CD4-positive, alpha-beta memory T cell (primary cell): Measurements from ENCODE around the gene SPATA12. TPM values are rescaled to one million over a fixed set of nuclear protein-coding genes. Genes with fewer than 3 reads are reported as not detected.
"Not testable (repeated sequence)": the region's sequence is repeated elsewhere in the genome, so short reads cannot be mapped to it uniquely, and the experiment has no call there.

Experiments
- CTCF ChIA-PET: fragments of 350-600 bp; sonication (Branson Sonifier 250); formaldehyde crosslinking; loops from one replicate; lab custom pipeline; 2021; ENCODE audit warnings: inconsistent platforms; ENCODE audit not compliant: partially characterized antibody; lab: Charles Lee
- POLR2A ChIA-PET: fragments of 350-600 bp; sonication (Branson Sonifier 250); formaldehyde crosslinking; loops from one replicate; lab custom pipeline; 2021; ENCODE audit not compliant: partially characterized antibody; lab: Charles Lee
- DNase-seq, 5 donors: peaks; one replicate each; pipeline versions ENCODE4 v3.0.0 to v3.0.0-alpha.2; 2020 to 2022; ENCODE audit warnings: mixed read lengths in 1 of 5
- H3K27ac ChIP-seq: one replicate; pipeline ENCODE4 v1.7.0; 2013; ENCODE audit warnings: low read depth, low read length
- H3K27me3 ChIP-seq: 2 replicates; pipeline ENCODE4 v1.7.0; 2013; ENCODE audit warnings: mild to moderate bottlenecking, low read length, moderate library complexity; ENCODE audit not compliant: insufficient read depth
- H3K36me3 ChIP-seq: 2 replicates; pipeline ENCODE4 v1.7.0; 2013; ENCODE audit warnings: mild to moderate bottlenecking, low read length, moderate library complexity; ENCODE audit not compliant: insufficient read depth
- H3K4me1 ChIP-seq: 2 replicates; pipeline ENCODE4 v1.7.0; 2013; ENCODE audit warnings: mild to moderate bottlenecking, low read length, moderate library complexity; ENCODE audit not compliant: insufficient read depth
- H3K4me3 ChIP-seq, 2 donors: one replicate each; pipeline ENCODE4 v1.7.0; 2013; ENCODE audit warnings: low read length in 2 of 2, mild to moderate bottlenecking in 1 of 2
- H3K9me3 ChIP-seq, 2 donors: one replicate each; pipeline ENCODE4 v1.7.0; 2013; ENCODE audit warnings: low read length in 2 of 2, control low read depth in 1 of 2; ENCODE audit not compliant: control insufficient read depth in 1 of 2
- H3K27ac Mint-ChIP-seq, 7 donors: one replicate each; pipeline ENCODE4 v1.8.0; 2020 to 2021; ENCODE audit warnings: mixed read lengths in 7 of 7, mild to moderate bottlenecking in 6 of 7, inconsistent platforms in 3 of 7, moderate library complexity in 3 of 7
- H3K27me3 Mint-ChIP-seq, 2 donors: one replicate each; pipeline ENCODE4 v1.8.0; 2020 to 2021; ENCODE audit warnings: mixed read lengths in 2 of 2
- H3K36me3 Mint-ChIP-seq, 2 donors: one replicate each; pipeline ENCODE4 v1.8.0; 2020 to 2021; ENCODE audit warnings: mixed read lengths in 2 of 2, inconsistent platforms in 1 of 2, mild to moderate bottlenecking in 1 of 2
- H3K4me1 Mint-ChIP-seq, 4 donors: one replicate each; pipeline ENCODE4 v1.8.0; 2020 to 2021; ENCODE audit warnings: mixed read lengths in 4 of 4, mild to moderate bottlenecking in 1 of 4
- H3K4me3 Mint-ChIP-seq, 8 donors: one replicate each; pipeline ENCODE4 v1.8.0; 2020 to 2021; ENCODE audit warnings: mixed read lengths in 8 of 8, mild to moderate bottlenecking in 7 of 8, moderate library complexity in 6 of 8, inconsistent platforms in 3 of 8
- H3K9me3 Mint-ChIP-seq, 8 donors: one replicate each; pipeline ENCODE4 v1.8.0; 2020 to 2021; ENCODE audit warnings: mixed read lengths in 8 of 8, mild to moderate bottlenecking in 5 of 8, inconsistent platforms in 3 of 8, moderate library complexity in 1 of 8
- intact Hi-C: fragments of 100-400 bp; cut with micrococcal nuclease; formaldehyde crosslinking; loops from one replicate; pipeline ENCODE4 v1.15.1; 2023
- polyA plus RNA-seq, 2 donors: library from polyadenylated mRNA; unstranded; fragments of 300-500 nt; fragmentation: Illumina TruSeq; gene quantifications; one replicate each; pipeline ENCODE4 v1.2.3, GENCODE V29; 2021
- total RNA-seq, 2 experiments: library from RNA; stranded (reverse); gene quantifications; one replicate each; pipeline ENCODE4 v1.2.3, GENCODE V29; 2021

SPATA12 gene
- total and polyA plus RNA-seq, 4 experiments from 2014 or later = not detected

DNA sequence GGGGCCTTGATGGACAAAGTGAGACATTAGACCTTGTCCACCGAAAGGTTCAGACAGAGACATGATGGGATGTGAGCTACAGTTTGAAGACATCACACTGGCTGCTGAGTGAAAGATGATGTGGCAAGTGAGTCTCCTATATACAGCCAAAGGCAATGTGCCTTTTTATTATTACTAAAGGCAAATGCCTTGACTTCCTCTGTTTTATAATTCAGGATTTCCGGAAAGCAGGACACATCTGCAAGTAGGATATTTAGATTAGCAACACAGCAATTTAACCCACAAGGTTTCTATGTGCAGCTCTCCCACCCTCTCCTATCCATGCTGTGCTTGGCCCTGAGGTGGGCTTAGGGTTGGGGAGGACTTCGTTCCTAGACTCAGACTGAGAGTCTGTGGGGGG is 20.7 kb downstream of the SPATA12 start:
- Mint-ChIP-seq H3K4me1 (peaks cover 3 to 22% (median 8%) of the 10 kb centered on the region in 4 donors), H3K27me3 (peaks cover 23 to 36% of the 10 kb centered on the region in 2 donors), H3K36me3 (no peaks in the 10 kb centered on the region), H3K27ac (no peak overlapping the region), H3K9me3 (no peaks in the 10 kb centered on the region), H3K4me3 (no peak overlapping the region)
- POLR2A ChIA-PET = no interaction called here
- Histone ChIP-seq H3K4me3 (no peak overlapping the region), H3K9me3 (no peaks in the 10 kb centered on the region), H3K27ac (no peak overlapping the region), H3K4me1 (peaks cover 10% of the 10 kb centered on the region), H3K27me3 (peaks cover 21% of the 10 kb centered on the region), H3K36me3 (no peaks in the 10 kb centered on the region)
- DNase-seq = no peak
- intact Hi-C loops = no loop called here
- CTCF ChIA-PET = no interaction called here

DNA sequence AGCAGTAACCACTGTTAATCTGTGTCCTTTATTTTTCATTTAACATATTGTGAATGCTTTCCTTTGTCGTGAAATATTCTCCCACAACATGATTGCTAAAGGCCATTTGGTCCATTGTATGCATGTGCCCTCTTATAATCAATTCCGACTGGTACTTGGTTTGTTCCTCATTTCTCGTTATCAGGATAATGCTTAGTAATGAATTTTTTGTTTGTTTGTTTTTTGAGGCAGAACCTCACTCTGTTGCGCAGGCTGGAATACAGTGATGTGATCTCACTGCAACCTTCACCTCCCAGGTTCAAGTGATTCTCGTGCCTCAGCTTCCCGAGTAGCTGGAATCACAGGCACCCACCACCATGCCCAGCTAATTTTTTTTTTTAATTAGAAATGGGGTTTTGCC is 22.0 kb downstream of the SPATA12 start:
- DNase-seq = no peak
- H3K4me3 Mint-ChIP-seq = no peak overlapping the region
- peaks cover 3 to 18% (median 6%) of the 10 kb centered on the region in 4 donors for H3K4me1 Mint-ChIP-seq
- no peak overlapping the region for H3K27ac Mint-ChIP-seq
- H3K9me3 Mint-ChIP-seq = no peaks in the 10 kb centered on the region
- H3K27me3 Mint-ChIP-seq = peaks cover 12 to 24% of the 10 kb centered on the region in 2 donors
- H3K27me3 ChIP-seq = peaks cover 8% of the 10 kb centered on the region
- CTCF ChIA-PET = interaction anchor here (0.6 to 0.7 kb wide), 3 partner anchors 49 to 989 kb away, joined by 3 to 5 read pairs (median 3); no protein-coding TSS in a partner anchor
- H3K9me3 ChIP-seq = no peaks in the 10 kb centered on the region
- POLR2A ChIA-PET = no interaction called here
- H3K4me3 ChIP-seq = no peak overlapping the region
- intact Hi-C loops = no loop called here
- H3K36me3 ChIP-seq = no peaks in the 10 kb centered on the region
- peaks cover 10% of the 10 kb centered on the region for H3K4me1 ChIP-seq
- no peaks in the 10 kb centered on the region for H3K36me3 Mint-ChIP-seq
- no peak overlapping the region for H3K27ac ChIP-seq

DNA sequence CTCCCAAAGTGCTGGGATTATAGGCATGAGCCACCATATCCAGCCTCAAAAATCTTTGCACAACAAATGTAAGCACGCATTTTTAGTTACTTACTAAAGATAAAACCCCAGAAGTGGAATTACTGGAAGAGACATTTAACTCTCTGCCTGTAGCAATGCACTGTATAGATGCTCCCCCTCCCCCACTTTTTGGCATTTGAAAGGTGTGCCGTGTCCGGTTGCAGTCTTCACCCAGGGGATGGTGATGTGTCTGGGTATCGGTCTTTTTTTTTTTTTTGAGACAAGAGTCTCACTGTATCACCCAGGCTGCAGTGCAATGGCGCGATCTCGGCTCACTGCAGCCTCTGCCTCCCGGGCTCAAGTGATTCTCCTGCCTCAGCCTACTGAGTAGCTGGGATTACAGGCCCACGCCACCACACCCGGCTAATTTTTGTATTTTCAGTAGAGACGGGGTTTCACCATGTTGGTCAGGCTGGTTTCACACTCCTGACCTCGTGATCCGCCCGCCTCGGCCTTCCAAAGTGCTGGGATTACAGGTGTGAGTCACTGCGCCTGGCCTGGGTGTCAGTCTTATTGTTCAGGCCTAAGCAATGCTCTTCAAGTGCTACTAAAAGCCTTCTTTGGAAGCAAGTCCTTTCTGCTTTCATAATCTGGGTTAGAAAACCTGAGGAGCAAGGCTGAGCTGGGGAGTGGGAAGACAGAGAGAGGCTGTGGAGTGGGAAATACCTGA is 23.0 kb downstream of the SPATA12 start:
- H3K4me1 ChIP-seq, H3K9me3 Mint-ChIP-seq, H3K4me3 Mint-ChIP-seq, H3K4me3 ChIP-seq, H3K27ac ChIP-seq, H3K27ac Mint-ChIP-seq, H3K4me1 Mint-ChIP-seq, H3K36me3 Mint-ChIP-seq, DNase-seq, H3K36me3 ChIP-seq, H3K27me3 ChIP-seq, intact Hi-C loops, POLR2A ChIA-PET, H3K9me3 ChIP-seq: not testable (repeated sequence)
- CTCF ChIA-PET = interaction anchor here (0.6 kb wide), 1 partner anchor 988 kb away, joined by 3 read pairs; no protein-coding TSS in a partner anchor
- peaks cover 3 to 15% of the 10 kb centered on the region in 2 donors for H3K27me3 Mint-ChIP-seq

DNA sequence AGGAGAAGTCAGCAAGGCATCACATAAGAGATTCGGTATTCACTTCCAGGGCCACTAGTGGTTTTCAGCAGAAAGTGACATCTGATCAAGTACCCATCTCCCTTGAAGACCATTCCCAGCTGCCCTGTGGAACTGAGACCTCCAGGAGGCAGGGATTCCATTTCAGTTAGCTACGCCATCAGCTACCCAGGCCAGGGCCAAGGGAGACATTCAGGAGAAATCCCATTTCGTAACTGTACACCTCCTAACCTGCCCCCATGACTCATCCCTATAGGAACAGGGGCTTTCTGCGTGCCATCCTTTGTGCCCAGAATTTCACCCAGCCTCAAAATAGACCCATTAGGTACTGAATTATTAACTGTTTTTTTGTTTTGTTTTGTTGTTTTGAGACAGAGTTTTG is 24.7 kb downstream of the SPATA12 start:
- no peak overlapping the region for H3K4me3 ChIP-seq
- H3K27me3 ChIP-seq = no peaks in the 10 kb centered on the region
- CTCF ChIA-PET = no interaction called here
- no peaks in the 10 kb centered on the region for H3K9me3 ChIP-seq
- H3K9me3 Mint-ChIP-seq = no peaks in the 10 kb centered on the region
- no peak overlapping the region for H3K4me3 Mint-ChIP-seq
- intact Hi-C loops = no loop called here
- H3K36me3 Mint-ChIP-seq = no peaks in the 10 kb centered on the region
- POLR2A ChIA-PET = no interaction called here
- H3K4me1 ChIP-seq = no peaks in the 10 kb centered on the region
- no peak overlapping the region for H3K27ac Mint-ChIP-seq
- no peak overlapping the region for H3K27ac ChIP-seq
- peaks cover 3 to 17% of the 10 kb centered on the region in 2 donors for H3K27me3 Mint-ChIP-seq
- peaks cover 0 to 4% (median 0%) of the 10 kb centered on the region in 4 donors for H3K4me1 Mint-ChIP-seq
- no peak for DNase-seq
- no peaks in the 10 kb centered on the region for H3K36me3 ChIP-seq

DNA sequence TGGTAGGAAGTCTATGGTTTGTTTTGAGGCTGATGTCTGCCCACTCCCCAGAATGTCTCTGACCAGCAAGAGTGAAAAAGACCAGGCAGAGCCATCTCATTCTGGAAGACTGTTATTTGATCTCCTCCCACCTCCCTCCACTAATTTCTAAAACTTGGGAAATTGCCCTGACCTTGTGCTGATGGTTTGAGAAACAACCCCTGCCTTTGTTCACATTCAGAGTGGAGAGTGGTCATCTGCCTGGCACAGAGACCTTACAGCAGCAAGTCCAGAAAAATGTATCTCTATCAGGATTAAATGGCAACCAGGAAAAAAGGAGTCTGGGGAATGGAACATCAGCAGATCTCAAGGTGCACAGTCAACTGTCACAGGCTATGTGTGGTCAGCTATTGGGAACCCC is 25.7 kb downstream of the SPATA12 start:
- Histone ChIP-seq H3K4me3 (no peak overlapping the region), H3K27ac (no peak overlapping the region), H3K9me3 (no peaks in the 10 kb centered on the region), H3K4me1 (no peaks in the 10 kb centered on the region), H3K27me3 (no peaks in the 10 kb centered on the region), H3K36me3 (no peaks in the 10 kb centered on the region)
- no peak for DNase-seq
- CTCF ChIA-PET = no interaction called here
- Mint-ChIP-seq H3K27me3 (peaks cover 1 to 10% of the 10 kb centered on the region in 2 donors), H3K4me1 (no peaks in the 10 kb centered on the region), H3K4me3 (no peak overlapping the region), H3K27ac (no peak overlapping the region), H3K36me3 (no peaks in the 10 kb centered on the region), H3K9me3 (no peaks in the 10 kb centered on the region)
- intact Hi-C loops = no loop called here
- POLR2A ChIA-PET = no interaction called here

DNA sequence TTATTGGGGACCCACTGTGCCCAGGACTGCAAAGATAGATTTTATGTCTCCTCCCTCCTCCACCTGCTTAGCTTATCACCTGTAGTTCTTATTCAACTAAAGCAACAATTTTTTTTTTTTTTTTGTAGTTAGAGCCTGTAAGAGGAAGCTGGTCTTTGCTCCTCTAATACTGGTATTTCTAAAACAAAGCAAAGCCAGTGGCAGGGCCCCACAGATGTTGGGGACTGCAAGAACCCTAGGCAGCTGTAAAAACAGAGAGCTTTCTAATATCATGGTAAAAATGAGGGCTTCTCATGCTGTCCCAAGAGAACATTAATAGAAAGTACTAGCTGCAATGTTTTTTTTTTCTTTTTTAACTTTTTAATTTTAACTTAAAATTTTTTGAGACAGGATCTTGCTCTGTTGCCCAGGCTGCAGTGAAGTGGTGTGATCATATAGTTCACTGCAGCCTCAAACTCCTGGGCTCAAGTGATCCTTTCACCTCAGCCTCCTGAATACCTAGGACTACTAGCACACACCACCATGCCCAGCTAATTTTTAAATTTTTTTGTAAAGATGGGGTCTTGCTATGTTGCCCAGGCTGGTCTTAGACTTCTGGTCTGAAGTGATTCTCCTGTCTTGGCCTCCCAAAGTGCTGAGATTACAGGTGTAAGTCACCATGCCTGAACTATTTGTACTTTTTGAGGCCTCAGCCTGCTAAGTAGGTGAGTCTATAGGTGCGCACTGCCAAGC is 27.1 kb downstream of the SPATA12 start:
- H3K9me3 ChIP-seq = no peaks in the 10 kb centered on the region
- ChIA-PET CTCF (interaction anchor here (1.0 kb wide), 1 partner anchor 9 kb away, joined by 6 read pairs; no protein-coding TSS in a partner anchor), POLR2A (no interaction called here)
- no peaks in the 10 kb centered on the region for H3K36me3 ChIP-seq
- Mint-ChIP-seq H3K4me1 (no peaks in the 10 kb centered on the region), H3K27me3 (peaks cover 0 to 4% of the 10 kb centered on the region in 2 donors), H3K27ac (no peak overlapping the region), H3K36me3 (no peaks in the 10 kb centered on the region), H3K9me3 (no peaks in the 10 kb centered on the region), H3K4me3 (no peak overlapping the region)
- H3K27ac ChIP-seq = no peak overlapping the region
- no peaks in the 10 kb centered on the region for H3K4me1 ChIP-seq
- no peak for DNase-seq
- H3K27me3 ChIP-seq = no peaks in the 10 kb centered on the region
- H3K4me3 ChIP-seq = no peak overlapping the region
- intact Hi-C loops = no loop called here

DNA sequence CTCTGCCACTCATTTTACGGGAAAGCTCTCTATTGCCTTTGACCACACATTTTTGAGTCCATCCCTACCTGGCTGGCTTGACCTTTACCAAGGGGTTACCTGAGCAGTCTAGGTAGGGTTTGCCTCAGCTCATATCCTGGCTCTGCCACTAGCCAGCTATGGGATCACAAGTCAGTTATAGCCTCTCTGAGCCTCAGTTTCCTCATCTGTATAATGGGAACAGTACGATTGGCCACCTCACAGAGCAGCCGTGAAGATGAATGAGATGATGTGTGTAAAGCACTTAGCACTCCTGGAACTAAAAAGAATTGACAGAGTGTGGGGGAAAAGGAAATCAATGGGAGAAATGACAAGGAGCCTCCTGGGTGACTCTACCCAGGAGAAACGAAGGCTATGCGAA is 28.0 kb downstream of the SPATA12 start:
- Histone ChIP-seq H3K27me3 (no peaks in the 10 kb centered on the region), H3K4me1 (no peaks in the 10 kb centered on the region), H3K9me3 (no peaks in the 10 kb centered on the region), H3K36me3 (no peaks in the 10 kb centered on the region), H3K27ac (no peak overlapping the region), H3K4me3 (no peak overlapping the region)
- Mint-ChIP-seq H3K27ac (no peak overlapping the region), H3K4me3 (no peak overlapping the region), H3K4me1 (no peaks in the 10 kb centered on the region), H3K27me3 (peaks cover 0 to 4% of the 10 kb centered on the region in 2 donors), H3K9me3 (no peaks in the 10 kb centered on the region), H3K36me3 (no peaks in the 10 kb centered on the region)
- no peak for DNase-seq
- CTCF ChIA-PET = no interaction called here
- POLR2A ChIA-PET = no interaction called here
- intact Hi-C loops = no loop called here
